HG03354 (cell line): ENCODE data around the gene RNU6-7.

ENCODE experiments used
- ATAC-seq: cut with Tn5 transposase; IDR thresholded peaks from one replicate; pipeline ENCODE4 v1.9.1; 2021; ENCODE audit warnings: mild to moderate bottlenecking; ENCODE audit not compliant: unreplicated experiment, poor library complexity, severe bottlenecking

RNU6-7 gene

GRCh38 chr14:32250681-32251080 is 48.8 kb downstream of the RNU6-7 start:
- ATAC-seq, result no peak

- no peak for ATAC-seq
Measured at GRCh38 chr14:32251530-32251929, 49.7 kb downstream of the RNU6-7 start.
